ENCODE results near the gene DAAM2. TPM values are rescaled to one million over a fixed set of nuclear protein-coding genes. Genes with fewer than 3 reads are reported as not detected.

Gene DAAM2
- total RNA-seq, 1 experiment from 2014 or later = 109 TPM

DNA sequence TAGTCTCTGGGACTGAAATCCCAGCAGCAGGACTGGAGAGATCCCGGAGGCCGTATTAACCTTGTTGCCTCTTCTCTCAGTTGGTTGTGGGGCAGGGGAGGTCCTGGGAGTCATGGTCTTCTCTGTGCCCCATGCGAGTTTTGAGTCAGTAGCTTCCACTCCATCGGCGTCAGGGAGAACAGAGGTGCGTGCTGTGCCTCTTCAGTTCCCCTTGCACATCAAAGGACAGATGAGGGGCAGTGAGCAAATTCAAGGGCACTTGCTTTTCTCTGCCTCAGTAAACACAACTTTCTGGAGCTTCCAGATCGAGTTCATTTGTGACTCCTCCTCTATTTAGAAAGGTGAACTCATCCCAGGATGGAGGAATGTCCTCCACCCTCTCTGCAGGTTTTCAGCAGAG, 93.5 kb downstream of the DAAM2 start:
- no peak for DNase-seq (ENCODE audit: low read depth)

DNA sequence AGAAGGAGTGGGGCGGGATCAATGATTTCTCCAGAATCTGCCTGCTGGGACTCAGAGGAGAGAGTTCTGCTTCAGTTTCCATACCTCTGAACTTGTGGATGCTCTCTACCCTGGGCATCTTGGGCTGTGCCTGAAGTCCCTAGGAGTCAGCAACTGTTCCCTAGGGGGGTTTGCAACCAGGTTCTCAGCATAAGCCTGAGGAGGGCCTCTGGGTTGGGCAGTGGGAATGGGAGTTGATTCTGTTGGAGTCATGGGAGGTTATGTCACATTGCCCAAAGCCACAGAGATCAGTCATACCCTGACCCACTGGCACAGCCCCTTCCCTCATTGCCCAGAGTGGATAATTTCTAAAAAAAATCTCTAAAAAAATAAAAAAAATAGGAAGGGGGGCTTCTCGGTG, 94.7 kb downstream of the DAAM2 start:
- peak; percentile 63 for DNase-seq (ENCODE audit: low read depth)

GRCh38 chr6:39887692-39888450, 95.7 kb downstream of the DAAM2 start:
- peak; percentile 98 for DNase-seq (ENCODE audit: low read depth)

- DNase-seq (ENCODE audit: low read depth) = no peak
Measured at GRCh38 chr6:39889229-39889628, 97.1 kb downstream of the DAAM2 start.

- DNase-seq (ENCODE audit: low read depth) = no peak
Measured at GRCh38 chr6:39891353-39891752, 99.2 kb downstream of the DAAM2 start.

- DNase-seq (ENCODE audit: low read depth) = no peak
Measured at GRCh38 chr6:39891976-39892375, 99.8 kb downstream of the DAAM2 start.

DNA sequence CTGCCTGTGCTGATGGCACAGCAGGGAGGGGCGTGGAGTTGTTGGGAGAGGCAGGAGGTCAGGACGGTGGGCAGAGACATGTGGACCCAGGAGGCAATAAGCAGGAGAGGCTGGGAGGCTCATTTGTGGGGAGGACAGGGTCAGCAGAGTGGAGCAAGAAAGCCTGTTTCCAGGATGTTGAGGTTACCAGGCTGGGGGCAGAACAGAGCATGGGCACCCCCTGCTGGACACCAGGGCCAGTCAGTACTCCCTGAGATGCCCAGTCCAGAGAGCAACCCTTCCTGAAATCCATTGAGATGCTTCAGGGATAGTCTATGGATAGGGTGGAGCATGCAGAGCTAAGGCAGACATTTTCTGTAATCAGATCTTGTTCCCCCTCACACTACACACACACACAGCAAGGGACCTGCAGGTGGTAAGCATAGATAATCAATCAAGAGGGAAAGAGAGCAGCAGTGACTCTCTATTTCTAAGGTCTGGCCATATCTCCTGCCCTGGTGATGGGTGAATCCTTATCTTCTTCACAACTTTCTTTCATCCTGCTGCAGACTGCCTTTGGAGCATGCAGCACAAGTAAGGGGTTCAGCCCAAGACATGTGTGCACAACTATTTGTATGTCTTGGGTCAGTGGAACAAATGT, 100.4 kb downstream of the DAAM2 start:
- DNase-seq (ENCODE audit: low read depth) = peak; percentile 70

- no peak for DNase-seq (ENCODE audit: low read depth)
Measured at GRCh38 chr6:39893286-39893685, 101.1 kb downstream of the DAAM2 start.

DNA sequence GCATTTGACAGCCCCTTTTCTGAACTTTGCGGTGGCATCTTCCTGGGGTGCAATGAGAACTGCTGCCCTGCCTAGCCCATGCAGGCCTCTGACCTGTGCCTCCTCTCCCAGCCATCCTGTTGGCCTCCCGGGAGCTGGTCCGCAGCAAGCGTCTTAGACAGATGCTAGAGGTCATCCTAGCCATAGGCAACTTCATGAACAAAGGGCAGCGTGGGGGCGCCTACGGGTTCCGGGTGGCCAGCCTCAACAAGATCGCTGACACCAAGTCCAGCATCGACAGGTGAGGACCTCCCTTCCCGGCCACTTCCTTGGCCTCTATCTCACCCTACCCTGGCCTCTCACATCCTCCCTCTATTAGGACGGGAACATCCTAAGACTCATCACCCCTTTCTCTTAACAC, 104.5 kb downstream of the DAAM2 start:
- no peak for DNase-seq (ENCODE audit: low read depth)

- DNase-seq (ENCODE audit: low read depth) = no peak
Measured at GRCh38 chr6:39897698-39898097, 105.5 kb downstream of the DAAM2 start.

GRCh38 chr6:39898625-39899024, 106.4 kb downstream of the DAAM2 start:
- no peak for DNase-seq (ENCODE audit: low read depth)

DNA sequence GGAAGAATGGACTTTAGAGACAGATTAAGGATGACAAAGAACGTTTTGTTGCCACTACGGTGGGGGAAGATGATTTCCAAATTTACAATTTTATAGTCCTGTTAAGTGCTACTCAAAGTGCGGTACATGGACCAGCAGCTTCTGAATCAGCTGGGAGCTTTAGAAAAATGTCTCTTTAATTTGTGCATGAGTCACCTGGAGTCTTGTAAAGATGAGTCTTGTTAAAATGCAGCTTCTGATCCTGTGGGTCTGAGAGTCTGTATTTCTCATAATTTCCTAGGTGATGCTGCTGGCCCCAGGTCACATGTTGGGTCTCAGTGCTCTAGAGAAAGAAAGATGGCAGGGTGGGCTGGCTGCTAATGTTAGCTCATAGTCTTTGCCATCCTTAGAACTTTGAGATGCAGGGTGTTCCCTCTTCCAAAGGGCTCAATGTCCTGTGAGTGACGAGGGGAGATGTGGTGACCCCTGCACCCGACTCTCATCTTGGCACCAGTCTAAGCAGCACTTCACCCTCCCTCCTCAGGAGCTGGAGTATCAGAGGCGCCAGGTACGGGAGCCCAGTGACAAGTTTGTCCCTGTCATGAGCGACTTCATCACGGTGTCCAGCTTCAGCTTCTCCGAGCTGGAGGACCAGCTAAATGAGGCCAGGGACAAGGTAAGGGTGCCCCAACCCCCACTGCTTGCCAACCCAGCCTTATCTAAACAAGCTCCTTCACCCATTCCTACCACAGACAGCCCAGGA, 107.5 kb downstream of the DAAM2 start:
- DNase-seq (ENCODE audit: low read depth) = no peak

- no peak for DNase-seq (ENCODE audit: low read depth)
Measured at GRCh38 chr6:39901116-39901655, 109.0 kb downstream of the DAAM2 start.

DNA sequence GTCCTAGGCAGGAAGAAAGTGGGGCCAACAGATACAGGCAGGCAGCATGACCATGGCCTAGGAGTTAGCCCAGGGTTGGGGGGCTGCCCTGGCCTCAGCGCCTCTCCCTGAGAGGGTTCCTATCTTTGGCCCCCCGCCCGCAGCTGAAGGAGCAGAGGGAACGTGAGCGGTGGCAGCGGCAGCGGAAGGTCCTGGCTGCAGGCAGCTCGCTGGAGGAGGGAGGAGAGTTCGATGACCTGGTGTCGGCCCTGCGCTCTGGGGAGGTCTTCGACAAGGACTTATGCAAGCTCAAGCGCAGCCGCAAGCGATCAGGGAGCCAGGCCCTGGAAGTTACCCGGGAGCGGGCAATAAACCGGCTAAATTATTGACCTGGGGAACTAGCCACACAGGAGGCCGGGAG, 109.5 kb downstream of the DAAM2 start:
- no peak for DNase-seq (ENCODE audit: low read depth)

- no peak for DNase-seq (ENCODE audit: low read depth)
Measured at GRCh38 chr6:39902136-39902535, 110.0 kb downstream of the DAAM2 start.

- DNase-seq (ENCODE audit: low read depth) = no peak
Measured at GRCh38 chr6:39902786-39903465, 110.8 kb downstream of the DAAM2 start.

GRCh38 chr6:39903656-39904055, 111.5 kb downstream of the DAAM2 start:
- DNase-seq (ENCODE audit: low read depth) = no peak

GRCh38 chr6:39904946-39905639, 112.9 kb downstream of the DAAM2 start:
- no peak for DNase-seq (ENCODE audit: low read depth)

DNA sequence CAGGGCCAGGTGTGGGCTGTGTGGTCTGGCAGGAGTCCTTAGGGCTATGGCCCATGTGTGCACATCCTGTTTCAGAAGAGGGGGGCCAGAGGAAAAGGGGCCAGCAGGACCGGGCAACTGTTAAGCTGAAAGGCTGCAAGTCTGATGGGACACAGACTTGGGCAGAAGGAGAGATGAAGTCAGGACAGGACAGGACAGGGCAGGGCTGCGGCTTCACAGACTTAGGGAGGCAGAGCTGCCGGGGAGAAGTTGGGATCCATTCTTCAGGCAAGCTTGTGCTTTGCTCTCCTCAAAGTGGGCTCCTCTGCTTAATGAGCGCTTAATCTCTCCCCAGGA, 113.4 kb downstream of the DAAM2 start:
- DNase-seq (ENCODE audit: low read depth) = no peak

DNA sequence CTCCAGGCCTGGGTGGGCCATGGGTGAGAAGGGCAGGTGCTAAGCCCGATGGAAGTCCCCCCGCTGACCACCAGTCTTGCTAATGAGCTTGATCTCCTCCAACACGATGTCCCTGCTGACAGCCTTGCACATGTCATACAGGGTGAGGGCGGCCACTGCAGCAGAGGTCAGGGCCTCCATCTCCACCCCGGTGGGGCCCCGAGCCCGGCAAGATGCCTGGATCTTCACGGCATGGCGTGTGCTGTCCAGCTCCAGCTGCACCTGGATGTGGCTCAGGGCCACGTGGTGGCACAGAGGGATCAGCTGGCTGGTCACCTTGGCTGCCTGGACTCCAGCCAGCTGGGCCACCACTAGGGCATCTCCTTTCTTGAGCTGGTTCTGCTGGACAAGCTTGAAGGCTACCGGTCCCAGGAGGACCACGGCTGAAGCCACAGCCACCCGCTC, 114.2 kb downstream of the DAAM2 start:
- no peak for DNase-seq (ENCODE audit: low read depth)

- no peak for DNase-seq (ENCODE audit: low read depth)
Measured at GRCh38 chr6:39907871-39908575, 115.8 kb downstream of the DAAM2 start.

All from LHCN-M2 (cell line).